ENCODE data around the gene ARHGAP15.

- TF ChIP-seq POLR2AphosphoS5 (IDR thresholded peaks at IDR 0.05; ENCODE audit: low read depth, low read length), result no peak
- no peak for TF ChIP-seq EZH2 (IDR thresholded peaks at IDR 0.05)
- TF ChIP-seq CTCF (IDR thresholded peaks at IDR 0.05 in 2 of 3, conservative IDR thresholded peaks at IDR 0.05 in 1 of 3; ENCODE audit: borderline replicate concordance in 1 of 3, insufficient read depth in 1 of 3, low read depth in 2 of 3, low read length in 2 of 3), result no peak
- no peak for TF ChIP-seq ZBTB33 (IDR thresholded peaks at IDR 0.05; ENCODE audit: extremely low read depth, insufficient replicate concordance, low read length)
Measured at GRCh38 chr2:143290221-143290620, 161.0 kb downstream of the ARHGAP15 start.
